Skeletal muscle satellite cell (primary cell): Measurements from ENCODE around the gene MTCL1.
A peak's percentile ranks its signal among the peaks of the same experiment; 100 is the strongest.

Experiments
- H3K27me3 ChIP-seq: 2 replicates; pipeline ENCODE4 v1.7.0; 2013; ENCODE audit warnings: low read length; ENCODE audit not compliant: control insufficient read depth, insufficient read depth
- H3K36me3 ChIP-seq: 2 replicates; pipeline ENCODE4 v1.7.0; 2013; ENCODE audit warnings: mild to moderate bottlenecking, control low read depth, low read length; ENCODE audit not compliant: insufficient read depth
- H3K4me1 ChIP-seq: 2 replicates; pipeline ENCODE4 v1.7.0; 2013; ENCODE audit warnings: low read length; ENCODE audit not compliant: control insufficient read depth, insufficient read depth
- H3K4me2 ChIP-seq: 2 replicates; pipeline ENCODE4 v1.7.0; 2013; ENCODE audit warnings: mild to moderate bottlenecking, low read length
- H3K4me3 ChIP-seq: 2 replicates; pipeline ENCODE4 v1.7.0; 2013; ENCODE audit warnings: low read length
- H3K9ac ChIP-seq: 2 replicates; pipeline ENCODE4 v1.7.0; 2013; ENCODE audit warnings: mild to moderate bottlenecking, low read depth, low read length, moderate library complexity
- H3K9me3 ChIP-seq: replicated peaks from 2 replicates; pipeline ENCODE4 v1.7.0; 2013; ENCODE audit warnings: mild to moderate bottlenecking, control low read depth, low read length

MTCL1 gene

GRCh38 chr18:8734496-8734895 is 29.1 kb downstream of the MTCL1 start:
- no peak overlapping the region for H3K9ac ChIP-seq
- H3K9me3 ChIP-seq: no peaks in the 10 kb centered on the region
- H3K4me3 ChIP-seq: no peak overlapping the region
- no peaks in the 10 kb centered on the region for H3K27me3 ChIP-seq
- H3K4me2 ChIP-seq: no peak overlapping the region
- peaks cover 6% of the 10 kb centered on the region for H3K36me3 ChIP-seq
- H3K4me1 ChIP-seq: peaks cover 12% of the 10 kb centered on the region

GRCh38 chr18:8735274-8735673 is 29.9 kb downstream of the MTCL1 start:
- Histone ChIP-seq H3K4me3 (no peak overlapping the region), H3K9me3 (no peaks in the 10 kb centered on the region), H3K9ac (no peak overlapping the region), H3K27me3 (no peaks in the 10 kb centered on the region), H3K4me2 (no peak overlapping the region), H3K4me1 (peaks cover 6% of the 10 kb centered on the region), H3K36me3 (peaks cover 6% of the 10 kb centered on the region)

GRCh38 chr18:8741117-8741516 is 35.8 kb downstream of the MTCL1 start:
- no peak overlapping the region for H3K9ac ChIP-seq
- H3K4me1 ChIP-seq: peaks cover 13% of the 10 kb centered on the region
- H3K9me3 ChIP-seq: no peaks in the 10 kb centered on the region
- no peaks in the 10 kb centered on the region for H3K36me3 ChIP-seq
- H3K4me3 ChIP-seq: no peak overlapping the region
- no peak overlapping the region for H3K4me2 ChIP-seq
- no peaks in the 10 kb centered on the region for H3K27me3 ChIP-seq

GRCh38 chr18:8741532-8741931 is 36.2 kb downstream of the MTCL1 start:
- Histone ChIP-seq H3K4me1 (peaks cover 17% of the 10 kb centered on the region), H3K4me3 (no peak overlapping the region), H3K9me3 (no peaks in the 10 kb centered on the region), H3K4me2 (no peak overlapping the region), H3K27me3 (no peaks in the 10 kb centered on the region), H3K9ac (no peak overlapping the region), H3K36me3 (no peaks in the 10 kb centered on the region)

- Histone ChIP-seq H3K4me1 (peaks cover 28% of the 10 kb centered on the region), H3K27me3 (no peaks in the 10 kb centered on the region), H3K9me3 (no peaks in the 10 kb centered on the region), H3K9ac (no peak overlapping the region), H3K4me3 (no peak overlapping the region), H3K4me2 (no peak overlapping the region), H3K36me3 (no peaks in the 10 kb centered on the region)
Measured at GRCh38 chr18:8742387-8743361, 37.3 kb downstream of the MTCL1 start.

GRCh38 chr18:8744038-8744437 is 38.7 kb downstream of the MTCL1 start:
- no peaks in the 10 kb centered on the region for H3K9me3 ChIP-seq
- no peaks in the 10 kb centered on the region for H3K36me3 ChIP-seq
- H3K9ac ChIP-seq: no peak overlapping the region
- no peaks in the 10 kb centered on the region for H3K27me3 ChIP-seq
- H3K4me1 ChIP-seq: peaks cover 34% of the 10 kb centered on the region
- H3K4me3 ChIP-seq: no peak overlapping the region
- H3K4me2 ChIP-seq: no peak overlapping the region

- Histone ChIP-seq H3K4me2 (no peak overlapping the region), H3K9me3 (no peaks in the 10 kb centered on the region), H3K36me3 (no peaks in the 10 kb centered on the region), H3K4me1 (peaks cover 34% of the 10 kb centered on the region), H3K4me3 (no peak overlapping the region), H3K27me3 (no peaks in the 10 kb centered on the region), H3K9ac (no peak overlapping the region)
Measured at GRCh38 chr18:8744656-8745055, 39.3 kb downstream of the MTCL1 start.

- Histone ChIP-seq H3K4me3 (no peak overlapping the region), H3K4me1 (peaks cover 39% of the 10 kb centered on the region), H3K4me2 (no peak overlapping the region)
Measured at GRCh38 chr18:8745355-8746014, 40.1 kb downstream of the MTCL1 start.

GRCh38 chr18:8747440-8747937 is 42.1 kb downstream of the MTCL1 start:
- Histone ChIP-seq H3K4me1 (peaks cover 59% of the 10 kb centered on the region), H3K4me3 (peak overlapping the region; percentile 42), H3K4me2 (peak overlapping the region; percentile 63), H3K9me3 (no peaks in the 10 kb centered on the region), H3K9ac (peak overlapping the region; percentile 74), H3K27me3 (no peaks in the 10 kb centered on the region), H3K36me3 (no peaks in the 10 kb centered on the region)

More at GRCh38 chr18:8745355-8746014, 40.1 kb downstream of the MTCL1 start:
- Histone ChIP-seq H3K9ac (no peak overlapping the region), H3K27me3 (no peaks in the 10 kb centered on the region), H3K9me3 (no peaks in the 10 kb centered on the region), H3K36me3 (no peaks in the 10 kb centered on the region)

GRCh38 chr18:8749492-8749891 is 44.1 kb downstream of the MTCL1 start:
- no peaks in the 10 kb centered on the region for H3K9me3 ChIP-seq
- H3K9ac ChIP-seq: no peak overlapping the region
- H3K36me3 ChIP-seq: no peaks in the 10 kb centered on the region
- no peak overlapping the region for H3K4me2 ChIP-seq
- no peaks in the 10 kb centered on the region for H3K27me3 ChIP-seq
- H3K4me1 ChIP-seq: peaks cover 51% of the 10 kb centered on the region
- no peak overlapping the region for H3K4me3 ChIP-seq

GRCh38 chr18:8750954-8751415 is 45.6 kb downstream of the MTCL1 start:
- Histone ChIP-seq H3K4me2 (peak overlapping the region; percentile 53), H3K4me1 (peaks cover 62% of the 10 kb centered on the region), H3K9ac (peak overlapping the region; percentile 42), H3K4me3 (no peak overlapping the region), H3K27me3 (no peaks in the 10 kb centered on the region), H3K9me3 (no peaks in the 10 kb centered on the region), H3K36me3 (no peaks in the 10 kb centered on the region)
